AG04450 (cell line): ENCODE results near the gene ZNF292. TPM values are rescaled to one million over a fixed set of nuclear protein-coding genes. Genes with fewer than 3 reads are reported as not detected.
"Not testable (repeated sequence)": the region's sequence is repeated elsewhere in the genome, so short reads cannot be mapped to it uniquely, and the experiment has no call there.

Source experiments
- CTCF ChIA-PET: fragments of 300-600, 350-600 bp; formaldehyde crosslinking; extraction: SDS; loops from one replicate; lab custom pipeline; 2022; ENCODE audit warnings: antibody characterized with exemption, inconsistent platforms; lab: Charles Lee
- POLR2A ChIA-PET: fragments of 350-600 bp; formaldehyde crosslinking; extraction: SDS; loops from one replicate; lab custom pipeline; 2021; ENCODE audit warnings: antibody characterized with exemption, inconsistent platforms; lab: Yijun Ruan, JAX
- DNase-seq: peaks from one replicate; pipeline ENCODE4 v3.0.0-alpha.2; 2011; ENCODE audit warnings: low read depth, low spot score
- H3K27ac ChIP-seq: one replicate; pipeline ENCODE4 v1.5.1; 2012; ENCODE audit warnings: low read depth, low read length, control low read depth
- H3K27me3 ChIP-seq: one replicate; pipeline ENCODE4 v1.6.0; 2012; ENCODE audit warnings: low read length; ENCODE audit not compliant: control insufficient read depth, insufficient read depth
- H3K4me3 ChIP-seq: 2 replicates; pipeline ENCODE4 v1.5.1; 2011; ENCODE audit warnings: mild to moderate bottlenecking, low read depth, low read length, control low read depth
- H3K9me3 ChIP-seq: 2 replicates; pipeline ENCODE4 v1.5.1; 2012; ENCODE audit warnings: low read length; ENCODE audit not compliant: control insufficient read depth, insufficient read depth
- polyA plus RNA-seq: library from polyadenylated mRNA; depleted of rRNA; stranded (reverse); fragments of >200 nt; gene quantifications from 2 replicates; pipeline ENCODE4 v1.2.3, GENCODE V29; 2011
- TF ChIP-seq, protein P1 (sequence below): IDR thresholded peaks from 2 replicates; pipeline ENCODE4 v1.5.1; 2011; ENCODE audit warnings: low read depth, low read length, control low read depth, inconsistent platforms

ZNF292 gene
- polyA plus RNA-seq, 1 experiment, result 18.0 TPM

- H3K27ac ChIP-seq, result no peak overlapping the region
- no peaks in the 10 kb centered on the region for H3K9me3 ChIP-seq
- ChIA-PET CTCF (no interaction called here), POLR2A (no interaction called here)
- H3K27me3 ChIP-seq, result no peaks in the 10 kb centered on the region
- no peak for DNase-seq
- TF ChIP-seq, protein P1, sequence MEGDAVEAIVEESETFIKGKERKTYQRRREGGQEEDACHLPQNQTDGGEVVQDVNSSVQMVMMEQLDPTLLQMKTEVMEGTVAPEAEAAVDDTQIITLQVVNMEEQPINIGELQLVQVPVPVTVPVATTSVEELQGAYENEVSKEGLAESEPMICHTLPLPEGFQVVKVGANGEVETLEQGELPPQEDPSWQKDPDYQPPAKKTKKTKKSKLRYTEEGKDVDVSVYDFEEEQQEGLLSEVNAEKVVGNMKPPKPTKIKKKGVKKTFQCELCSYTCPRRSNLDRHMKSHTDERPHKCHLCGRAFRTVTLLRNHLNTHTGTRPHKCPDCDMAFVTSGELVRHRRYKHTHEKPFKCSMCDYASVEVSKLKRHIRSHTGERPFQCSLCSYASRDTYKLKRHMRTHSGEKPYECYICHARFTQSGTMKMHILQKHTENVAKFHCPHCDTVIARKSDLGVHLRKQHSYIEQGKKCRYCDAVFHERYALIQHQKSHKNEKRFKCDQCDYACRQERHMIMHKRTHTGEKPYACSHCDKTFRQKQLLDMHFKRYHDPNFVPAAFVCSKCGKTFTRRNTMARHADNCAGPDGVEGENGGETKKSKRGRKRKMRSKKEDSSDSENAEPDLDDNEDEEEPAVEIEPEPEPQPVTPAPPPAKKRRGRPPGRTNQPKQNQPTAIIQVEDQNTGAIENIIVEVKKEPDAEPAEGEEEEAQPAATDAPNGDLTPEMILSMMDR, result no peak
- no peak overlapping the region for H3K4me3 ChIP-seq
Measured at GRCh38 chr6:87289571-87289970, 134.2 kb downstream of the ZNF292 start.

GRCh38 chr6:87291883-87292282, 136.5 kb downstream of the ZNF292 start:
- POLR2A ChIA-PET, result no interaction called here
- Histone ChIP-seq H3K9me3 (no peaks in the 10 kb centered on the region), H3K27ac (no peak overlapping the region), H3K27me3 (no peaks in the 10 kb centered on the region), H3K4me3 (no peak overlapping the region)
- DNase-seq, result no peak
- TF ChIP-seq, protein P1, result no peak
- CTCF ChIA-PET, result interaction anchor here (1.6 to 1.8 kb wide), 2 partner anchors 30 to 213 kb away, joined by 4 to 5 read pairs; no protein-coding TSS in a partner anchor

DNA sequence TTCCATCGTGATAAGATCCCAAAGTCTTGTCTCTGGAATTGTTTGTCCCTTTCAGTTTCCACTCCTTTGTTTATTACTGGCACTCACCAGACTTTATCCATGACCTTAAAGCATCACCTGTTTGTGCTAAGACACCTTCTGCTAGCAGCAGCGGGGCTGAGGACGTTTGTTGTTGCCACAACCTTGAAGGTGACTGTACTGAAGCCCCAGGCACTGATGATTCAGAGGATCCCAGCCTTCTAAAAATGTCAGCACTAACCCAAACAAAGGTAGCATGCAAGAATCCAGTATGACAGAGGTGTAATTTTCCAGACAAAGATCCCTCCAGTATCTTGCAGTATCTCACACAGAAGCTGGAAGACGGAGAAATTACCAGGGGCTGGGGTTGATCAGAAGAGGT, 138.2 kb downstream of the ZNF292 start:
- H3K27ac ChIP-seq, result no peak overlapping the region
- no peaks in the 10 kb centered on the region for H3K9me3 ChIP-seq
- H3K27me3 ChIP-seq, result peaks cover 5% of the 10 kb centered on the region
- no peak overlapping the region for H3K4me3 ChIP-seq
- ChIA-PET POLR2A (no interaction called here), CTCF (no interaction called here)
- TF ChIP-seq, protein P1, result no peak
- no peak for DNase-seq

DNA sequence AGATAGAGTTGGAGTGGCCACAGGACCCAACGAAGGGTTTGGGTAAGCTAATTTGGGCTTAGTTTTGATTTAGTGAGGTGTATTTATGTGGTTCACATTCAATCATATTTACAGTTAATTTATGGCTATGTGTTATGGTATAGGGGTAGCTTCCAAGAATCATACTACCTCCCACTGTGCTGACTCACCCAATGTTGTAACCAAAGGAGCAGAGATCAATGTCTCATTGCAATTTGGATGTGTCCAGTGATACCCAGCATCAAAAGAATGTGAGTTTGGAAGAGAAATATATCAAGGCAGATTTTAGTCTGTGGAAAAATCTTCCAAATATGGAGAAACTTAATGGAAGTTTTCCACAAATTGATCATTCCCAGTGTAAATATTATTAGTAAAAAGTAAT, 141.8 kb downstream of the ZNF292 start:
- Histone ChIP-seq H3K27ac (no peak overlapping the region), H3K4me3 (no peak overlapping the region), H3K27me3 (peaks cover 5% of the 10 kb centered on the region), H3K9me3 (no peaks in the 10 kb centered on the region)
- POLR2A ChIA-PET, result no interaction called here
- DNase-seq, result no peak
- CTCF ChIA-PET, result no interaction called here
- TF ChIP-seq, protein P1, result no peak

GRCh38 chr6:87301277-87301676, 145.9 kb downstream of the ZNF292 start:
- H3K27ac ChIP-seq, H3K27me3 ChIP-seq, H3K4me3 ChIP-seq, H3K9me3 ChIP-seq, POLR2A ChIA-PET, DNase-seq: not testable (repeated sequence)
- CTCF ChIA-PET, result interaction anchor here (0.6 to 1.0 kb wide), 3 partner anchors 161 to 235 kb away, joined by 3 to 4 read pairs (median 3); no protein-coding TSS in a partner anchor
